LNCaP clone FGC (cell line): ENCODE measurements around the gene PARP14.
"Not testable (repeated sequence)": the region's sequence is repeated elsewhere in the genome, so short reads cannot be mapped to it uniquely, and the experiment has no call there.

Experiments used
- DNase-seq: peaks from one replicate; pipeline ENCODE4 v3.0.0-alpha.2; 2011; ENCODE audit warnings: low read depth
- H3K4me3 ChIP-seq: 2 replicates; pipeline ENCODE4 v1.5.1; 2011; ENCODE audit warnings: mild to moderate bottlenecking, low read depth, low read length, control low read depth
- CTCF ChIP-seq: IDR thresholded peaks from 2 replicates; pipeline ENCODE4 v1.5.1; 2012; ENCODE audit warnings: mild to moderate bottlenecking; ENCODE audit not compliant: control insufficient read depth, insufficient read depth; ENCODE audit errors: extremely low read depth

Gene PARP14

DNA sequence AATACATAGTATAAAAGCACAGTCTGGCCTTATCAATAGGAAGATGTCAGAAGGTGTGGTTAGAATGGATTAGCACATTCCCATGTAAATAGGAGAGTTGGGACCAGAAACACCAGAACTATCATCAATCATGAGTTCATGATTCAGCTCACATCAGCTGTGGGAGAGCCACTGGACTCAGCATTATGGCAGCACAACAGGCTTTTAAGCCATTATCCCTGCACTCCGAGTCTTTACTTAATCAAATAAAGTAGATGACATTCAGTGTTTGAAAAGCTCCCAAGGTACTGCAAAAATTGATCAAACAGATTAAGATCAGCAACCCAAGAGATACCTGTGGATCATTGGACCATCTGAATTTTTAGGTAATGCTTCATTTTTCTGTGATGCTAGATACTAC, 24.7 kb downstream of the PARP14 start:
- no peak overlapping the region for H3K4me3 ChIP-seq
- DNase-seq: no peak
- no peak for TF ChIP-seq CTCF

DNA sequence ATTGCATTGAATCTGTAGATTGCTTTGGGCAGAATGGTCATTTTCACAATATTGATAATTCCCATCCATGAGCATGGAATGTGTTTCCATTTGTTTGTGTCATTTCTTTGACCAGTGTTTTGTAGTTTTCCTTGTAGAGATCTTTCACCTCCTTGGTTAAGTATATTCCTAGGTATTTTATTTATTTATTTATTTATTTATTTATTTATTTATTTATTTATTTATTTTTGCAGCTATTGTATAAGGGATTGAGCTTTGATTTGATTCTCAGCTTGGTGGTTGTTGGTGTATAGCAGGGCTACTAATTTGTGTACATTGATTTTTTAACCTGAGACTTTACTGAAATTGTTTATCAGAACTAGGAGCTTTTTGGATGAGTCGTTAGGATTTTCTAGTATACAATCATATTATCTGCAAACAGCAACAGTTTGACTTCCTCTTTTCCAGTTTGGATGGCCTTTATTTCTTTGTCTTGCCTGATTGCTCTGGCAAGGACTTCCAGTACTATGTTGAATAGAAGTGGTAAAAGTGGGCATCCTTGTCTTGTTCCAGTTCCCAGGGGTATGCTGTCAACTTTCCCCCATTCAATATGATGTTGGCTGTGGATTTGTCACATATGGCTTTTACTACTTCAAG, 30.1 kb downstream of the PARP14 start:
- not testable (repeated sequence) for DNase-seq, H3K4me3 ChIP-seq

GRCh38 chr3:122714273-122714672, 33.6 kb downstream of the PARP14 start:
- DNase-seq: no peak
- TF ChIP-seq CTCF: no peak
- no peak overlapping the region for H3K4me3 ChIP-seq

DNA sequence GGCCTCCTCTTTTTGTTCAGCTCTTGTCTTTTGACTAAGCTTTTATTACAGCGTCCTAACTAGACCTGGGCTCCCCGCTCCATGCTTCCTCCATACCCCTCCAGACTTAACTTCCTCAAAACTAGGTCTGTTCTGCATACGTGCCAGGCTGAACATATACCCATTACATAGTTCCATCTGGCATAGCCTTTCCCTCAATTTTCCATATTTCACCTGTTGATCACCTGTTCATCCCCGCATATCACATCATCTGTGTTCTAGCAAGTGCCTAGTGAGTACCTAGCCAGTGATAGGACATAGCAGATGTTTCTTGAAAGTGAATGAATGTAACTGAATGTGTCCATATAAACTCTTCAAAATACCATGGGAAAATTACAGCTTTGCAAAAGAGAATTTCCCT, 36.0 kb downstream of the PARP14 start:
- no peak overlapping the region for H3K4me3 ChIP-seq
- DNase-seq: no peak
- no peak for TF ChIP-seq CTCF

- H3K4me3 ChIP-seq: no peak overlapping the region
- TF ChIP-seq CTCF: no peak
- no peak for DNase-seq
Observed at GRCh38 chr3:122719273-122719921, 38.8 kb downstream of the PARP14 start.

GRCh38 chr3:122725106-122725505, 44.5 kb downstream of the PARP14 start:
- no peak for DNase-seq
- TF ChIP-seq CTCF: no peak

DNA sequence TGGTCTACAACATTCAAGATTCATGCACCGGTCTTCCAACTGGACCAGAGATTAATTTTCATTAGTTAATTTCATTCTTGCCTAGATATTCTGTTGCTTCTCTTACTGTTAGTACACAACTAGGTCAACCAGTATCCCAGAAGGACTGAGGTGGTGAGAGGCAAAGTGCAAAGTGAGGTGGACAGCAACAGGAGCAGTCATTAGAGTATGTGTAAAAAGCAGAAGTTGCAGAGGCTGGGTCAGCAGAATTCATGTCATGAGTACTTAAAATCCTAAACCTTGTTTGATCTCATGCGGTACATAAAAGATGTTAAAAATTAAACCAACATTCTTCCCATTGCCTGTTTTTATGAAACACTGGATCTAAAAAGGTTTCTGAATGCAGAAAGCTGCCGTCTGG, 46.7 kb downstream of the PARP14 start:
- no peak for DNase-seq
- no peak overlapping the region for H3K4me3 ChIP-seq
- TF ChIP-seq CTCF: no peak

More at GRCh38 chr3:122725106-122725505, 44.5 kb downstream of the PARP14 start:
- no peak overlapping the region for H3K4me3 ChIP-seq
